ENCODE data around the gene CCDC93. TPM values are rescaled to one million over a fixed set of nuclear protein-coding genes. Genes with fewer than 3 reads are reported as not detected.

The CCDC93 gene
- polyA plus RNA-seq, 2 donors = 5.2 to 5.3 TPM

GRCh38 chr2:117953231-117953630 is 60.6 kb downstream of the CCDC93 start:
- no peaks in the 10 kb centered on the region for H3K27me3 ChIP-seq (ENCODE audit: control insufficient read depth in 1 of 2, insufficient read depth in 2 of 2, low read length in 2 of 2)
- peaks cover 22 to 26% of the 10 kb centered on the region in 2 donors for H3K36me3 ChIP-seq (ENCODE audit: control insufficient read depth in 2 of 2, insufficient read depth in 2 of 2, low read length in 1 of 2)
- no peak overlapping the region for H3K27ac ChIP-seq (ENCODE audit: low read depth in 2 of 2, low read length in 1 of 2)
- no peaks in the 10 kb centered on the region for H3K9me3 ChIP-seq (ENCODE audit: control insufficient read depth in 2 of 2, insufficient read depth in 1 of 2, low read depth in 1 of 2, low read length in 1 of 2)
- H3K4me1 ChIP-seq (ENCODE audit: control insufficient read depth in 2 of 2, insufficient read depth in 2 of 2, low read length in 1 of 2) = no peaks in the 10 kb centered on the region
- no peak overlapping the region for H3K4me3 ChIP-seq (ENCODE audit: low read depth in 1 of 2, low read length in 2 of 2)

- Histone ChIP-seq H3K36me3 (ENCODE audit: control insufficient read depth in 2 of 2, insufficient read depth in 2 of 2, low read length in 1 of 2) (peaks cover 22 to 28% of the 10 kb centered on the region in 2 donors), H3K9me3 (ENCODE audit: control insufficient read depth in 2 of 2, insufficient read depth in 1 of 2, low read depth in 1 of 2, low read length in 1 of 2) (no peaks in the 10 kb centered on the region), H3K27ac (ENCODE audit: low read depth in 2 of 2, low read length in 1 of 2) (no peak overlapping the region), H3K27me3 (ENCODE audit: control insufficient read depth in 1 of 2, insufficient read depth in 2 of 2, low read length in 2 of 2) (no peaks in the 10 kb centered on the region), H3K4me3 (ENCODE audit: low read depth in 1 of 2, low read length in 2 of 2) (no peak overlapping the region), H3K4me1 (ENCODE audit: control insufficient read depth in 2 of 2, insufficient read depth in 2 of 2, low read length in 1 of 2) (no peaks in the 10 kb centered on the region)
Observed at GRCh38 chr2:117952701-117953100, 61.2 kb downstream of the CCDC93 start.

- Histone ChIP-seq H3K4me3 (ENCODE audit: low read depth in 1 of 2, low read length in 2 of 2) (no peak overlapping the region), H3K9me3 (ENCODE audit: control insufficient read depth in 2 of 2, insufficient read depth in 1 of 2, low read depth in 1 of 2, low read length in 1 of 2) (no peaks in the 10 kb centered on the region), H3K27ac (ENCODE audit: low read depth in 2 of 2, low read length in 1 of 2) (no peak overlapping the region), H3K27me3 (ENCODE audit: control insufficient read depth in 1 of 2, insufficient read depth in 2 of 2, low read length in 2 of 2) (no peaks in the 10 kb centered on the region), H3K36me3 (ENCODE audit: control insufficient read depth in 2 of 2, insufficient read depth in 2 of 2, low read length in 1 of 2) (peaks cover 22 to 30% of the 10 kb centered on the region in 2 donors), H3K4me1 (ENCODE audit: control insufficient read depth in 2 of 2, insufficient read depth in 2 of 2, low read length in 1 of 2) (no peaks in the 10 kb centered on the region)
- 84% methylated on average over 4 of the region's 4 CpGs for WGBS, 2 donors
Observed at GRCh38 chr2:117952228-117952627, 61.6 kb downstream of the CCDC93 start.

- Histone ChIP-seq H3K9me3 (ENCODE audit: control insufficient read depth in 2 of 2, insufficient read depth in 1 of 2, low read depth in 1 of 2, low read length in 1 of 2) (no peaks in the 10 kb centered on the region), H3K4me3 (ENCODE audit: low read depth in 1 of 2, low read length in 2 of 2) (no peak overlapping the region), H3K36me3 (ENCODE audit: control insufficient read depth in 2 of 2, insufficient read depth in 2 of 2, low read length in 1 of 2) (peaks cover 33 to 44% of the 10 kb centered on the region in 2 donors), H3K27me3 (ENCODE audit: control insufficient read depth in 1 of 2, insufficient read depth in 2 of 2, low read length in 2 of 2) (no peaks in the 10 kb centered on the region), H3K4me1 (ENCODE audit: control insufficient read depth in 2 of 2, insufficient read depth in 2 of 2, low read length in 1 of 2) (no peaks in the 10 kb centered on the region), H3K27ac (ENCODE audit: low read depth in 2 of 2, low read length in 1 of 2) (no peak overlapping the region)
- 75% methylated on average over 5 of the region's 5 CpGs for WGBS, 2 donors
Observed at GRCh38 chr2:117949806-117950205, 64.1 kb downstream of the CCDC93 start.

DNA sequence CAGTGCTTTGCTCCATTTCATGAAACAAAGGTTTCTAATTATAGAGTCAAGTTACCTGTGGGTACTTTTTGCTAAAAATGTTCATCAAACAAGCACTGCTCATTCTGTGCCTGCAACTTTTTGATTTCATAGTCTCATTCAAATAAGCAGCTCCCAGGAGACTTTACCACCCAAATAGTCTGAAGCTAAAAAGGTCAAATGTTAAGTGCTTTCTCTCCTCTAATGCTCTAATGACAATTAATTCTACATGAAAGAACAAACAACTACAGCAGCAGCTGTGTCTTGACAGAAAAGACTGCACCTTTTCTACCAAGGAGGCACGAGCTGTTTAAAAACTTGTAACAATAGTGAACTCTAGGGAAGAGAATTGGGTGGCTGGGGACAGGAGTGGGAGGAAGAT is 65.3 kb downstream of the CCDC93 start:
- Histone ChIP-seq H3K27ac (ENCODE audit: low read depth in 2 of 2, low read length in 1 of 2) (no peak overlapping the region), H3K9me3 (ENCODE audit: control insufficient read depth in 2 of 2, insufficient read depth in 1 of 2, low read depth in 1 of 2, low read length in 1 of 2) (no peaks in the 10 kb centered on the region), H3K4me1 (ENCODE audit: control insufficient read depth in 2 of 2, insufficient read depth in 2 of 2, low read length in 1 of 2) (no peaks in the 10 kb centered on the region), H3K27me3 (ENCODE audit: control insufficient read depth in 1 of 2, insufficient read depth in 2 of 2, low read length in 2 of 2) (no peaks in the 10 kb centered on the region), H3K36me3 (ENCODE audit: control insufficient read depth in 2 of 2, insufficient read depth in 2 of 2, low read length in 1 of 2) (peaks cover 33 to 47% of the 10 kb centered on the region in 2 donors), H3K4me3 (ENCODE audit: low read depth in 1 of 2, low read length in 2 of 2) (no peak overlapping the region)
- WGBS, 2 donors = 79 to 82% methylated on average over 1 of the region's 1 CpG

DNA sequence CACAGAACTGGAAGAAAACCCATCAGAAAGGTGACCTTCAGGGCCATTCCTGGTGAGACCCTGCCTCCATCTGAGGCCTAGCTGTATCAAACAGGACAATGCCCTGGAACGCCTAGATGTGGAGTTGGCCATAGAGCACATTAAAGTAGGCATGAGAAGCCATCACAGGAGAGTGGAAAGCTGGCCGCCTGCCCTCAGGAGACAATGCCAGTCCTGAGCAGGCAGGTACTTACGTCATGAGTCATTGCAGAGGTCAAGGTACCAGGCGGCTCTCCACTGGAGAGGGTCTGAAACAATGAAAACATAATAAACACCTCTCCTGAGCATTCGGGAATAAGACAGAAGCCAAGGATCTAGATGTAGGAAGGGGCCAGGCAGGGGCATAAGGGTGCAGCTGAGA is 68.6 kb downstream of the CCDC93 start:
- Histone ChIP-seq H3K4me3 (ENCODE audit: low read depth in 1 of 2, low read length in 2 of 2) (no peak overlapping the region), H3K4me1 (ENCODE audit: control insufficient read depth in 2 of 2, insufficient read depth in 2 of 2, low read length in 1 of 2) (no peaks in the 10 kb centered on the region), H3K27me3 (ENCODE audit: control insufficient read depth in 1 of 2, insufficient read depth in 2 of 2, low read length in 2 of 2) (no peaks in the 10 kb centered on the region), H3K36me3 (ENCODE audit: control insufficient read depth in 2 of 2, insufficient read depth in 2 of 2, low read length in 1 of 2) (peaks cover 25 to 51% of the 10 kb centered on the region in 2 donors), H3K9me3 (ENCODE audit: control insufficient read depth in 2 of 2, insufficient read depth in 1 of 2, low read depth in 1 of 2, low read length in 1 of 2) (no peaks in the 10 kb centered on the region), H3K27ac (ENCODE audit: low read depth in 2 of 2, low read length in 1 of 2) (no peak overlapping the region)
- WGBS, 2 donors = 91 to 93% methylated on average over 5 of the region's 5 CpGs

DNA sequence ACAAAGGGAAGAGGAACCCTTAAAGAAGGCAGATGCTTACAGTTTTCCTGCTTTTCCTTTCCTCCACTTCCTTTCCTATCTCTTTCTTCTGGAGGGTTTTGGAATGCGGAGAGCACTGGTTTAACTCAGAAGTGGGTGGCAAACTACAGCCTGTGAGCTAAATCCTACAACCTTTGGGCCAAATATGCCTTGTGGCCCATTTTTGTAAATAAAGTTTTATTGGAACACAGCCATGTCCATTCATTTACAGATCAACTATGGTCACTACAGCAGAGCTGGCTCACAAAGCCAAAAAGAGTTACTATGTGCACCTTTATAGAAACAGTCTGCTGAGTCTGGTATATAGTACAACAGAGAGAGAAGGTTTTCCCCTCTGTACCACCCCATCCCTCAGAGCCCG is 69.1 kb downstream of the CCDC93 start:
- Histone ChIP-seq H3K27ac (ENCODE audit: low read depth in 2 of 2, low read length in 1 of 2) (no peak overlapping the region), H3K9me3 (ENCODE audit: control insufficient read depth in 2 of 2, insufficient read depth in 1 of 2, low read depth in 1 of 2, low read length in 1 of 2) (no peaks in the 10 kb centered on the region), H3K27me3 (ENCODE audit: control insufficient read depth in 1 of 2, insufficient read depth in 2 of 2, low read length in 2 of 2) (no peaks in the 10 kb centered on the region), H3K4me3 (ENCODE audit: low read depth in 1 of 2, low read length in 2 of 2) (no peak overlapping the region), H3K4me1 (ENCODE audit: control insufficient read depth in 2 of 2, insufficient read depth in 2 of 2, low read length in 1 of 2) (no peaks in the 10 kb centered on the region), H3K36me3 (ENCODE audit: control insufficient read depth in 2 of 2, insufficient read depth in 2 of 2, low read length in 1 of 2) (peaks cover 25 to 50% of the 10 kb centered on the region in 2 donors)
- WGBS, 2 donors = 98 to 99% methylated on average over 2 of the region's 2 CpGs

DNA sequence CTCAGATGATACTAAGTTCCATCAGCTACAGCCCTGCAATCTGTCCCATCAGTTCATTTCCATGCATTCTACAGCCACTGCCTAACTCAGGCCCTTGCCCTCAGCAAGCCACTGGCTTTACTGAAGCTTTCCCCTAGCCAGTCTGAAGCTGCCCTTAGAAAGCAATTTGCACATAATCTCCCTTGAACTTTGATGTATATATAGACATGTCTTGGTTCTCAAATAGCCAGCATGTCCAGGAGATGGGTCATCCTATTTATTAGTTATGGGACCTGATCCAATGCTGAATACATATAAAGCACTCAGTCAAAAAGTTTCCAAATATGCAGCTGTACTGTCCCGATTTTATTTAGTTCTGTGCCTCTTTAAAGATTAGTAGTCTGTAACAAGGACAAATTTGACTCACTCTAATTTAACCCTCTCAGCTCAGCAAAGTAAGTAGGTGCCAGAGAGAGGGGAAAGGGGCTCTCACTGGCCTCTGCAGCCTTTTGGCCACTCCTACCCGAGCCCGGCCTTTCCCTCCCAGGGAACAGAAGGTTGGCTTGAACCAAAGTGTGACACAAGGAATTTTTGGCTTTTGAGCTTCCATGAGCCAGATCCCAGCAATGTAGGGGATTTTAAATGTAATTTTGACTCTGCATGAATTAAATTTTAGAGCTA is 70.7 kb downstream of the CCDC93 start:
- WGBS, 2 donors = 76 to 81% methylated on average over 3 of the region's 3 CpGs
- Histone ChIP-seq H3K9me3 (ENCODE audit: control insufficient read depth in 2 of 2, insufficient read depth in 1 of 2, low read depth in 1 of 2, low read length in 1 of 2) (no peaks in the 10 kb centered on the region), H3K4me3 (ENCODE audit: low read depth in 1 of 2, low read length in 2 of 2) (no peak overlapping the region), H3K36me3 (ENCODE audit: control insufficient read depth in 2 of 2, insufficient read depth in 2 of 2, low read length in 1 of 2) (peaks cover 24 to 53% of the 10 kb centered on the region in 2 donors), H3K4me1 (ENCODE audit: control insufficient read depth in 2 of 2, insufficient read depth in 2 of 2, low read length in 1 of 2) (no peaks in the 10 kb centered on the region), H3K27ac (ENCODE audit: low read depth in 2 of 2, low read length in 1 of 2) (no peak overlapping the region), H3K27me3 (ENCODE audit: control insufficient read depth in 1 of 2, insufficient read depth in 2 of 2, low read length in 2 of 2) (no peaks in the 10 kb centered on the region)

- Histone ChIP-seq H3K4me1 (ENCODE audit: control insufficient read depth in 2 of 2, insufficient read depth in 2 of 2, low read length in 1 of 2) (no peaks in the 10 kb centered on the region), H3K4me3 (ENCODE audit: low read depth in 1 of 2, low read length in 2 of 2) (no peak overlapping the region), H3K27ac (ENCODE audit: low read depth in 2 of 2, low read length in 1 of 2) (no peak overlapping the region), H3K27me3 (ENCODE audit: control insufficient read depth in 1 of 2, insufficient read depth in 2 of 2, low read length in 2 of 2) (no peaks in the 10 kb centered on the region), H3K36me3 (ENCODE audit: control insufficient read depth in 2 of 2, insufficient read depth in 2 of 2, low read length in 1 of 2) (peaks cover 21 to 53% of the 10 kb centered on the region in 2 donors), H3K9me3 (ENCODE audit: control insufficient read depth in 2 of 2, insufficient read depth in 1 of 2, low read depth in 1 of 2, low read length in 1 of 2) (no peaks in the 10 kb centered on the region)
- WGBS, 2 donors = 90 to 91% methylated on average over 2 of the region's 2 CpGs
Observed at GRCh38 chr2:117942551-117942950, 71.3 kb downstream of the CCDC93 start.

DNA sequence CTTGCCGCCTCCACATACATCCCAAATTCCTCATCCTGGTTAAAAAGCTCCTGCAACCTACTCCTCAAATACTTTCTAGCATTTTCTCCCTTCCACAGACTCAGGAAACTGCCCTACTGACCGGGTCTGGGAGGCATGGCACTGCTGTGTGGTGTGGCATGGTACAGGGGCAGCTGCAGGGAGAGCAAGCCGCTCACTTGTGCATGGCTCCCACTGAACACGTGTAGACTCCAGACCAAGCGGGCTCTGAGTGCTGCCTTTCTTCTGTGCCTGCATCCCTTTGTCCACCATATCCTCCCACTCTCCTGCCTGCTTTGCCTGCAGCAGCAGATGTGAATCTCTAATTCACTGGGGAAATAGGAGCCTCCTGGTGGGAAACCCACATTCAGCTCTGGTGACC is 72.2 kb downstream of the CCDC93 start:
- Histone ChIP-seq H3K27me3 (ENCODE audit: control insufficient read depth in 1 of 2, insufficient read depth in 2 of 2, low read length in 2 of 2) (no peaks in the 10 kb centered on the region), H3K4me3 (ENCODE audit: low read depth in 1 of 2, low read length in 2 of 2) (no peak overlapping the region), H3K27ac (ENCODE audit: low read depth in 2 of 2, low read length in 1 of 2) (no peak overlapping the region), H3K9me3 (ENCODE audit: control insufficient read depth in 2 of 2, insufficient read depth in 1 of 2, low read depth in 1 of 2, low read length in 1 of 2) (no peaks in the 10 kb centered on the region), H3K4me1 (ENCODE audit: control insufficient read depth in 2 of 2, insufficient read depth in 2 of 2, low read length in 1 of 2) (no peaks in the 10 kb centered on the region), H3K36me3 (ENCODE audit: control insufficient read depth in 2 of 2, insufficient read depth in 2 of 2, low read length in 1 of 2) (peaks cover 18 to 48% of the 10 kb centered on the region in 2 donors)
- WGBS, 2 donors = 93 to 97% methylated on average over 5 of the region's 5 CpGs
